HL-60 (cell line): Measurements from ENCODE around the gene SLC6A20.

Source experiments
- CTCF ChIP-seq: IDR thresholded peaks from one replicate; pipeline ENCODE4 v1.5.1; 2011; ENCODE audit warnings: low read length, control low read depth, inconsistent platforms; ENCODE audit not compliant: insufficient read depth
- POLR2AphosphoS5 ChIP-seq: IDR thresholded peaks from 2 replicates; pipeline ENCODE4 v1.6.1; 2012; ENCODE audit warnings: low read depth
- REST ChIP-seq: IDR thresholded peaks from 2 replicates; pipeline ENCODE4 v1.6.1; 2012; ENCODE audit warnings: low read depth; ENCODE audit not compliant: insufficient replicate concordance

- no peak for TF ChIP-seq CTCF
- TF ChIP-seq POLR2AphosphoS5 = no peak
- TF ChIP-seq REST = no peak
Observed at GRCh38 chr3:45795882-45796765, at the start of gene SLC6A20.
